Thyroid gland (tissue), 4 donors: ENCODE results near the gene SPATA20.

Experiments used
- POLR2A ChIP-seq, 2 donors: fragments of 450-650 bp; IDR thresholded peaks; one replicate each; pipeline ENCODE4 v1.6.1; 2017; ENCODE audit warnings: antibody characterized with exemption in 2 of 2, mild to moderate bottlenecking in 2 of 2, moderate library complexity in 1 of 2
- TF ChIP-seq, protein P1 (sequence below), 6 experiments: fragments of 200-600 bp in 3 of 6; fragments of 450-650 bp in 3 of 6; sonication (generic) in 3 of 6; IDR thresholded peaks; one replicate each; pipeline ENCODE4 v1.5.1; 2016 to 2019; ENCODE audit warnings: antibody characterized with exemption in 6 of 6, mild to moderate bottlenecking in 2 of 6, inconsistent platforms in 1 of 6, moderate library complexity in 1 of 6

GRCh38 chr17:50570528-50570927, 23.6 kb downstream of the SPATA20 start:
- no peak for TF ChIP-seq POLR2A (IDR thresholded peaks at IDR 0.05)
- TF ChIP-seq, protein P1, sequence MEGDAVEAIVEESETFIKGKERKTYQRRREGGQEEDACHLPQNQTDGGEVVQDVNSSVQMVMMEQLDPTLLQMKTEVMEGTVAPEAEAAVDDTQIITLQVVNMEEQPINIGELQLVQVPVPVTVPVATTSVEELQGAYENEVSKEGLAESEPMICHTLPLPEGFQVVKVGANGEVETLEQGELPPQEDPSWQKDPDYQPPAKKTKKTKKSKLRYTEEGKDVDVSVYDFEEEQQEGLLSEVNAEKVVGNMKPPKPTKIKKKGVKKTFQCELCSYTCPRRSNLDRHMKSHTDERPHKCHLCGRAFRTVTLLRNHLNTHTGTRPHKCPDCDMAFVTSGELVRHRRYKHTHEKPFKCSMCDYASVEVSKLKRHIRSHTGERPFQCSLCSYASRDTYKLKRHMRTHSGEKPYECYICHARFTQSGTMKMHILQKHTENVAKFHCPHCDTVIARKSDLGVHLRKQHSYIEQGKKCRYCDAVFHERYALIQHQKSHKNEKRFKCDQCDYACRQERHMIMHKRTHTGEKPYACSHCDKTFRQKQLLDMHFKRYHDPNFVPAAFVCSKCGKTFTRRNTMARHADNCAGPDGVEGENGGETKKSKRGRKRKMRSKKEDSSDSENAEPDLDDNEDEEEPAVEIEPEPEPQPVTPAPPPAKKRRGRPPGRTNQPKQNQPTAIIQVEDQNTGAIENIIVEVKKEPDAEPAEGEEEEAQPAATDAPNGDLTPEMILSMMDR (IDR thresholded peaks at IDR 0.05): no peak
